GM19240 (cell line): Measurements from ENCODE around the gene SCLT1.
"Not testable (repeated sequence)": the region's sequence is repeated elsewhere in the genome, so short reads cannot be mapped to it uniquely, and the experiment has no call there.

Source experiments
- DNase-seq: peaks from one replicate; pipeline ENCODE4 v3.0.0; 2011; ENCODE audit warnings: low spot score; ENCODE audit not compliant: insufficient read length

SCLT1 gene

GRCh38 chr4:129093191-129093920 lies at the start of gene SCLT1:
Gene SCLT1 (minus strand): TSS chr4:129093539. CDS start chr4:129093103, 436 bp downstream.
- DNase-seq = peak; percentile 46

GRCh38 chr4:129140521-129140920 lies 47.2 kb upstream of the SCLT1 start:
- no peak for DNase-seq

- DNase-seq = no peak
These were observed 45.6 kb upstream of the SCLT1 start for GRCh38 chr4:129138810-129139496.

- DNase-seq = no peak
These were observed 43.1 kb upstream of the SCLT1 start for GRCh38 chr4:129136433-129136832.

GRCh38 chr4:129131343-129131742 lies 38.0 kb upstream of the SCLT1 start:
- DNase-seq = no peak

- DNase-seq = no peak
These were observed 35.8 kb upstream of the SCLT1 start for GRCh38 chr4:129129143-129129542.

- DNase-seq = not testable (repeated sequence)
These were observed 33.3 kb upstream of the SCLT1 start for GRCh38 chr4:129126614-129127013.

- no peak for DNase-seq
These were observed 24.4 kb upstream of the SCLT1 start for GRCh38 chr4:129117705-129118104.

GRCh38 chr4:129113919-129114318 lies 20.6 kb upstream of the SCLT1 start:
- no peak for DNase-seq

- DNase-seq = no peak
These were observed 20.1 kb upstream of the SCLT1 start for GRCh38 chr4:129113434-129113833.

GRCh38 chr4:129111919-129112318 lies 18.6 kb upstream of the SCLT1 start:
- DNase-seq = no peak

GRCh38 chr4:129110931-129111330 lies 17.6 kb upstream of the SCLT1 start:
- no peak for DNase-seq

- no peak for DNase-seq
These were observed 16.9 kb upstream of the SCLT1 start for GRCh38 chr4:129109965-129110824.

- no peak for DNase-seq
These were observed 5.2 kb upstream of the SCLT1 start for GRCh38 chr4:129098531-129099001.

- peak; percentile 26 for DNase-seq
These were observed 2.6 kb upstream of the SCLT1 start, which contains the start of gene C4orf33 for GRCh38 chr4:129095811-129096454. Gene C4orf33 (plus strand): TSS chr4:129096152. CDS start chr4:129102611, 6,459 bp downstream.

GRCh38 chr4:129094347-129094746 lies 1.0 kb upstream of the SCLT1 start:
- no peak for DNase-seq

GRCh38 chr4:129092631-129093190 lies 628 bp downstream of the SCLT1 start:
- DNase-seq = no peak

- no peak for DNase-seq
These were observed 5.8 kb downstream of the SCLT1 start for GRCh38 chr4:129087516-129087915.

GRCh38 chr4:129085472-129085871 lies 7.9 kb downstream of the SCLT1 start:
- no peak for DNase-seq

GRCh38 chr4:129082302-129082701 lies 11.0 kb downstream of the SCLT1 start:
- no peak for DNase-seq

GRCh38 chr4:129080129-129080528 lies 13.2 kb downstream of the SCLT1 start:
- no peak for DNase-seq
